ENCODE data around the gene PLCB3. TPM values are rescaled to one million over a fixed set of nuclear protein-coding genes. Genes with fewer than 3 reads are reported as not detected.
"Not testable (repeated sequence)": the region's sequence is repeated elsewhere in the genome, so short reads cannot be mapped to it uniquely, and the experiment has no call there.

PLCB3 gene
- total RNA-seq, 1 experiment from 2014 or later: 40.6 TPM

- H3K4me3 Mint-ChIP-seq (ENCODE audit: unreplicated experiment): peak overlapping the region; percentile 45
- ChIA-PET POLR2A (no interaction called here), CTCF (interaction anchor here (0.7 kb wide), 2 partner anchors 10 to 40 kb away, joined by 3 read pairs; partner anchors contain the start of gene ESRRA)
- peak in 1 of 2 experiments; percentile 42 for DNase-seq
- H3K27ac Mint-ChIP-seq (ENCODE audit: unreplicated experiment): no peak overlapping the region
- Histone ChIP-seq H3K9me3 (no peaks in the 10 kb centered on the region), H3K4me1 (peaks cover 16% of the 10 kb centered on the region), H3K27me3 (replicated peaks; ENCODE audit: control insufficient read depth, insufficient read depth, low read length) (no peaks in the 10 kb centered on the region), H3K4me3 (ENCODE audit: low read depth, low read length) (no peak overlapping the region), H3K36me3 (ENCODE audit: control insufficient read depth, insufficient read depth, low read length) (peaks cover 4% of the 10 kb centered on the region; the same call in 1 of the 2 replicates)
- H3K9me3 Mint-ChIP-seq (ENCODE audit: unreplicated experiment): no peaks in the 10 kb centered on the region
- intact Hi-C loops (cut with micrococcal nuclease; ENCODE audit: unreplicated experiment): loop anchor here (5.0 kb wide), 1 partner anchor 92 kb away; no protein-coding TSS in a partner anchor
- peaks cover 25% of the 10 kb centered on the region for H3K4me1 Mint-ChIP-seq (ENCODE audit: low read depth, unreplicated experiment)
- H3K36me3 Mint-ChIP-seq (ENCODE audit: insufficient read depth, unreplicated experiment): peaks cover 74% of the 10 kb centered on the region
- BruUV-seq (replicated peaks): no TSS peak
- TF ChIP-seq, protein P1, sequence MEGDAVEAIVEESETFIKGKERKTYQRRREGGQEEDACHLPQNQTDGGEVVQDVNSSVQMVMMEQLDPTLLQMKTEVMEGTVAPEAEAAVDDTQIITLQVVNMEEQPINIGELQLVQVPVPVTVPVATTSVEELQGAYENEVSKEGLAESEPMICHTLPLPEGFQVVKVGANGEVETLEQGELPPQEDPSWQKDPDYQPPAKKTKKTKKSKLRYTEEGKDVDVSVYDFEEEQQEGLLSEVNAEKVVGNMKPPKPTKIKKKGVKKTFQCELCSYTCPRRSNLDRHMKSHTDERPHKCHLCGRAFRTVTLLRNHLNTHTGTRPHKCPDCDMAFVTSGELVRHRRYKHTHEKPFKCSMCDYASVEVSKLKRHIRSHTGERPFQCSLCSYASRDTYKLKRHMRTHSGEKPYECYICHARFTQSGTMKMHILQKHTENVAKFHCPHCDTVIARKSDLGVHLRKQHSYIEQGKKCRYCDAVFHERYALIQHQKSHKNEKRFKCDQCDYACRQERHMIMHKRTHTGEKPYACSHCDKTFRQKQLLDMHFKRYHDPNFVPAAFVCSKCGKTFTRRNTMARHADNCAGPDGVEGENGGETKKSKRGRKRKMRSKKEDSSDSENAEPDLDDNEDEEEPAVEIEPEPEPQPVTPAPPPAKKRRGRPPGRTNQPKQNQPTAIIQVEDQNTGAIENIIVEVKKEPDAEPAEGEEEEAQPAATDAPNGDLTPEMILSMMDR (IDR thresholded peaks at IDR 0.05; ENCODE audit: insufficient read depth in 1 of 2, low read depth in 1 of 2, low read length in 1 of 2, severe bottlenecking in 1 of 2, unreplicated experiment in 1 of 2): no peak
- no peaks in the 10 kb centered on the region for H3K27me3 Mint-ChIP-seq (ENCODE audit: insufficient read depth, unreplicated experiment)
Measured at GRCh38 chr11:64314805-64315561, 63.7 kb downstream of the PLCB3 start.

DNA sequence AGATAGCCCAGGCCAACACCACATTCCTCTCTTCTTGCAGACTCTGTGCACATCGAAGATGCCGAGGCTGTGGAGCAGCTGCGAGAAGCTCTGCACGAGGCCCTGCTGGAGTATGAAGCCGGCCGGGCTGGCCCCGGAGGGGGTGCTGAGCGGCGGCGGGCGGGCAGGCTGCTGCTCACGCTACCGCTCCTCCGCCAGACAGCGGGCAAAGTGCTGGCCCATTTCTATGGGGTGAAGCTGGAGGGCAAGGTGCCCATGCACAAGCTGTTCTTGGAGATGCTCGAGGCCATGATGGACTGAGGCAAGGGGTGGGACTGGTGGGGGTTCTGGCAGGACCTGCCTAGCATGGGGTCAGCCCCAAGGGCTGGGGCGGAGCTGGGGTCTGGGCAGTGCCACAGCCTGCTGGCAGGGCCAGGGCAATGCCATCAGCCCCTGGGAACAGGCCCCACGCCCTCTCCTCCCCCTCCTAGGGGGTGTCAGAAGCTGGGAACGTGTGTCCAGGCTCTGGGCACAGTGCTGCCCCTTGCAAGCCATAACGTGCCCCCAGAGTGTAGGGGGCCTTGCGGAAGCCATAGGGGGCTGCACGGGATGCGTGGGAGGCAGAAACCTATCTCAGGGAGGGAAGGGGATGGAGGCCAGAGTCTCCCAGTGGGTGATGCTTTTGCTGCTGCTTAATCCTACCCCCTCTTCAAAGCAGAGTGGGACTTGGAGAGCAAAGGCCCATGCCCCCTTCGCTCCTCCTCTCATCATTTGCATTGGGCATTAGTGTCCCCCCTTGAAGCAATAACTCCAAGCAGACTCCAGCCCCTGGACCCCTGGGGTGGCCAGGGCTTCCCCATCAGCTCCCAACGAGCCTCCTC lies 64.6 kb downstream of the PLCB3 start:
- not testable (repeated sequence) for H3K9me3 ChIP-seq; BruUV-seq (replicated peaks); H3K36me3 ChIP-seq (ENCODE audit: control insufficient read depth, insufficient read depth, low read length); DNase-seq; H3K27me3 ChIP-seq (replicated peaks; ENCODE audit: control insufficient read depth, insufficient read depth, low read length); H3K9me3 Mint-ChIP-seq (ENCODE audit: unreplicated experiment); H3K27me3 Mint-ChIP-seq (ENCODE audit: insufficient read depth, unreplicated experiment)
- peaks cover 14% of the 10 kb centered on the region for H3K4me1 ChIP-seq
- Mint-ChIP-seq H3K27ac (ENCODE audit: unreplicated experiment) (peak overlapping the region; percentile 97), H3K4me3 (ENCODE audit: unreplicated experiment) (peak overlapping the region; percentile 84), H3K36me3 (ENCODE audit: insufficient read depth, unreplicated experiment) (peaks cover 75% of the 10 kb centered on the region), H3K4me1 (ENCODE audit: low read depth, unreplicated experiment) (peaks cover 33% of the 10 kb centered on the region)
- ChIA-PET CTCF (interaction anchor here (2.2 to 3.6 kb wide), 3 partner anchors 28 to 45 kb away, joined by 16 to 274 read pairs (median 34); no protein-coding TSS in a partner anchor), POLR2A (interaction anchor here (2.2 to 2.6 kb wide), 2 partner anchors 10 to 39 kb away, joined by 43 to 86 read pairs; partner anchors contain the start of gene ESRRA)
- H3K4me3 ChIP-seq (ENCODE audit: low read depth, low read length): peak overlapping the region; percentile 70; the same call in 1 of the 2 replicates
- intact Hi-C loops (cut with micrococcal nuclease; ENCODE audit: unreplicated experiment): loop anchor here (2.0 to 5.0 kb wide), 3 partner anchors 91 to 333 kb away; no protein-coding TSS in a partner anchor

GRCh38 chr11:64316672-64317324 lies 65.5 kb downstream of the PLCB3 start:
- H3K4me1 Mint-ChIP-seq (ENCODE audit: low read depth, unreplicated experiment): peaks cover 36% of the 10 kb centered on the region
- Histone ChIP-seq H3K36me3 (ENCODE audit: control insufficient read depth, insufficient read depth, low read length) (peaks cover 5% of the 10 kb centered on the region), H3K4me1 (peaks cover 12% of the 10 kb centered on the region), H3K4me3 (ENCODE audit: low read depth, low read length) (peak overlapping the region; percentile 70), H3K27me3 (replicated peaks; ENCODE audit: control insufficient read depth, insufficient read depth, low read length) (no peaks in the 10 kb centered on the region), H3K9me3 (no peaks in the 10 kb centered on the region)
- ChIA-PET CTCF (interaction anchor here (0.9 to 3.6 kb wide), 21 partner anchors 10 to 372 kb away, joined by 3 to 274 read pairs (median 8); partner anchors contain the start of genes CATSPERZ and ESRRA), POLR2A (interaction anchor here (0.5 to 2.6 kb wide), 26 partner anchors 11 to 1193 kb away, joined by 3 to 86 read pairs (median 6); partner anchors contain the start of genes BAD, ESRRA, GPR137 and MACROD1)
- no peaks in the 10 kb centered on the region for H3K9me3 Mint-ChIP-seq (ENCODE audit: unreplicated experiment)
- H3K27ac Mint-ChIP-seq (ENCODE audit: unreplicated experiment): peak overlapping the region; percentile 97
- peaks cover 70% of the 10 kb centered on the region for H3K36me3 Mint-ChIP-seq (ENCODE audit: insufficient read depth, unreplicated experiment)
- H3K27me3 Mint-ChIP-seq (ENCODE audit: insufficient read depth, unreplicated experiment): no peaks in the 10 kb centered on the region
- intact Hi-C loops (cut with micrococcal nuclease; ENCODE audit: unreplicated experiment): loop anchor here (1.0 to 5.0 kb wide), 6 partner anchors 11 to 332 kb away; partner anchors contain the start of gene ESRRA
- BruUV-seq (replicated peaks): TSS peak; percentile 100
- peak overlapping the region; percentile 84 for H3K4me3 Mint-ChIP-seq (ENCODE audit: unreplicated experiment)
- TF ChIP-seq, protein P1 (IDR thresholded peaks at IDR 0.05; ENCODE audit: insufficient read depth in 1 of 2, low read depth in 1 of 2, low read length in 1 of 2, severe bottlenecking in 1 of 2, unreplicated experiment in 1 of 2): peak; percentile 39 to 44
- peak; percentile 78 to 79 for DNase-seq
